ENCODE results near the gene MGMT.

The MGMT gene

GRCh38 chr10:129613377-129613980 lies 146.4 kb downstream of the MGMT start:
- Histone ChIP-seq H3K27me3 (ENCODE audit: insufficient read depth, poor library complexity, severe bottlenecking) (no peaks in the 10 kb centered on the region), H3K27ac (replicated peaks) (no peak overlapping the region), H3K4me3 (replicated peaks; ENCODE audit: insufficient read depth, low read length) (no peak overlapping the region)
- DNase-seq (ENCODE audit: low read depth in 1 of 2, low spot score in 1 of 2), result no peak
- no peak for TF ChIP-seq SPI1 (IDR thresholded peaks at IDR 0.05; ENCODE audit: borderline replicate concordance, low read depth)
- no peak for TF ChIP-seq CTCF (IDR thresholded peaks at IDR 0.05; ENCODE audit: insufficient read depth, low read length)
- TF ChIP-seq POLR2AphosphoS5 (IDR thresholded peaks at IDR 0.05; ENCODE audit: low read depth), result no peak
- no peak for TF ChIP-seq GABPA (IDR thresholded peaks at IDR 0.05; ENCODE audit: low read depth)
- no peak for TF ChIP-seq REST (IDR thresholded peaks at IDR 0.05; ENCODE audit: insufficient replicate concordance, low read depth)

DNA sequence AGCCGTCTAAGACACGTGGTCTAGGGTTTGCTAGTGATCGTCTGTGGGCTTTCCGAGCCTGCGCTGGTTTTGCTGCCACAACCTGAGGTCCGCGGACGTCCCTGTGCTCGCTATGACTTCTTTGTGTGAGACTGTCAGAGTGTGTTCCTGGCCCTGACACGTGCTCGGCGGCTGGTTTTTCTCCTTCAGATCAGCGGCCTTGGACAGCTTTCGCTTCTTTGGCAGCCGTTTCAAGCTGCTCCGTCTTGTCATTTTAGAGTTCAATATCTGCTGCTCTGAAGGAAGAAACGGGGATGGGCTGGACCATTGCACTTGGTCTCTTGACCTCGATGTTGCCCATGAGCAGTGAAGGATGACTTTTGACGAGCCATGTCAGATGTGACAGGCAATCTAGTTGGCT lies 147.3 kb downstream of the MGMT start:
- Histone ChIP-seq H3K27ac (replicated peaks) (no peak overlapping the region), H3K4me3 (replicated peaks; ENCODE audit: insufficient read depth, low read length) (no peak overlapping the region), H3K27me3 (ENCODE audit: insufficient read depth, poor library complexity, severe bottlenecking) (no peaks in the 10 kb centered on the region)
- DNase-seq (ENCODE audit: low read depth in 1 of 2, low spot score in 1 of 2), result no peak
- TF ChIP-seq GABPA (IDR thresholded peaks at IDR 0.05; ENCODE audit: low read depth), result no peak
- TF ChIP-seq POLR2AphosphoS5 (IDR thresholded peaks at IDR 0.05; ENCODE audit: low read depth), result no peak
- TF ChIP-seq CTCF (IDR thresholded peaks at IDR 0.05; ENCODE audit: insufficient read depth, low read length), result no peak
- TF ChIP-seq SPI1 (IDR thresholded peaks at IDR 0.05; ENCODE audit: borderline replicate concordance, low read depth), result no peak
- no peak for TF ChIP-seq REST (IDR thresholded peaks at IDR 0.05; ENCODE audit: insufficient replicate concordance, low read depth)

GRCh38 chr10:129615381-129615780 lies 148.3 kb downstream of the MGMT start:
- Histone ChIP-seq H3K27ac (replicated peaks) (no peak overlapping the region), H3K27me3 (ENCODE audit: insufficient read depth, poor library complexity, severe bottlenecking) (no peaks in the 10 kb centered on the region), H3K4me3 (replicated peaks; ENCODE audit: insufficient read depth, low read length) (no peak overlapping the region)
- TF ChIP-seq GABPA (IDR thresholded peaks at IDR 0.05; ENCODE audit: low read depth), result no peak
- TF ChIP-seq CTCF (IDR thresholded peaks at IDR 0.05; ENCODE audit: insufficient read depth, low read length), result no peak
- no peak for TF ChIP-seq REST (IDR thresholded peaks at IDR 0.05; ENCODE audit: insufficient replicate concordance, low read depth)
- TF ChIP-seq SPI1 (IDR thresholded peaks at IDR 0.05; ENCODE audit: borderline replicate concordance, low read depth), result no peak
- TF ChIP-seq POLR2AphosphoS5 (IDR thresholded peaks at IDR 0.05; ENCODE audit: low read depth), result no peak
- DNase-seq (ENCODE audit: low read depth in 1 of 2, low spot score in 1 of 2), result no peak
